HG03064 (cell line): ENCODE data around the gene F2R.
"Not testable (repeated sequence)": the region's sequence is repeated elsewhere in the genome, so short reads cannot be mapped to it uniquely, and the experiment has no call there.

Experiments
- ATAC-seq: cut with Tn5 transposase; IDR thresholded peaks from one replicate; pipeline ENCODE4 v1.9.1; 2021; ENCODE audit warnings: low read depth; ENCODE audit not compliant: unreplicated experiment

Gene F2R

GRCh38 chr5:76715736-76716455 lies at the start of gene F2R:
TSS of gene F2R (plus strand) at chr5:76716126. CDS start at chr5:76716308, 182 bp downstream.
- peak; percentile 72 for ATAC-seq

DNA sequence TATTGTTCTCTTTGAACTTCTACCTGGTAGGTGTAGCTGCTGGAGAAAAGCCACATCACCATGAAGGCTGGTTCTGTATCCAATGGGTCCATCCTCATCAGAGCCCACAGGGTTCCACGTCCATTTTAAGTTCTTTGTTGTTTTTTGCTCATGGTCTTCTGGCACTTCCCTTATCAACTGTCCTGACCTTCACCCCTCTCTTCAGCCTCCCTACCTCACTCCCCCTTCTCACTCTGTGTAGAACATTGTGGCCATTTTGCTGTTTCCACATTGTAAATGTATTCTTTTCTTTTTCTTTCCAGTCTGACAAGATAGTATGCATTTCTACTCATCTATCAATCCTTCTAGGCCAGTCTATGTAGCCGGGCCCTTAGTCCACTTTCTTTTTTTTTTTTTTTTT lies 48.4 kb upstream of the F2R start:
- ATAC-seq, result no peak

GRCh38 chr5:76669245-76669644 lies 46.7 kb upstream of the F2R start:
- no peak for ATAC-seq

- ATAC-seq, result no peak
These were observed 45.4 kb upstream of the F2R start for GRCh38 chr5:76670508-76670907.

GRCh38 chr5:76672242-76672641 lies 43.7 kb upstream of the F2R start:
- ATAC-seq, result no peak

DNA sequence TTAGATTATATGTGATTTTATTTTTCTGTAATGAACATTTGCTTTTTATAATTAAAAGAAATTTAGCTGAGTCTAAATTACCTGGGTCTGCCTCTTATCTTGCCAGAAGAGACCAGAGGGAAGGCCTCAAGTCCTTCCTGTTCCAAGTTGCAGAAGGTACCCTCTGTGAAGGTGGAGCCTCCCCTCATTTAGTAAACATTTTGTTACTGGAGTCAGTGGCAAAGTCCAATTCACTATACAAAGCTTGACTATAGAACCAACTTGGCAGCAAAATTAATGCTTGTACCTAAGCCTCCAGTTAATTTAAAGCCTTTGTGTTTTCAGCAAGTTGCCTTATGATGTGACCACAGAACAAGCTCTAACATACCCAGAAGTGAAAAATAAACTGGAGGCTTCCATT lies 42.8 kb upstream of the F2R start:
- ATAC-seq, result no peak

DNA sequence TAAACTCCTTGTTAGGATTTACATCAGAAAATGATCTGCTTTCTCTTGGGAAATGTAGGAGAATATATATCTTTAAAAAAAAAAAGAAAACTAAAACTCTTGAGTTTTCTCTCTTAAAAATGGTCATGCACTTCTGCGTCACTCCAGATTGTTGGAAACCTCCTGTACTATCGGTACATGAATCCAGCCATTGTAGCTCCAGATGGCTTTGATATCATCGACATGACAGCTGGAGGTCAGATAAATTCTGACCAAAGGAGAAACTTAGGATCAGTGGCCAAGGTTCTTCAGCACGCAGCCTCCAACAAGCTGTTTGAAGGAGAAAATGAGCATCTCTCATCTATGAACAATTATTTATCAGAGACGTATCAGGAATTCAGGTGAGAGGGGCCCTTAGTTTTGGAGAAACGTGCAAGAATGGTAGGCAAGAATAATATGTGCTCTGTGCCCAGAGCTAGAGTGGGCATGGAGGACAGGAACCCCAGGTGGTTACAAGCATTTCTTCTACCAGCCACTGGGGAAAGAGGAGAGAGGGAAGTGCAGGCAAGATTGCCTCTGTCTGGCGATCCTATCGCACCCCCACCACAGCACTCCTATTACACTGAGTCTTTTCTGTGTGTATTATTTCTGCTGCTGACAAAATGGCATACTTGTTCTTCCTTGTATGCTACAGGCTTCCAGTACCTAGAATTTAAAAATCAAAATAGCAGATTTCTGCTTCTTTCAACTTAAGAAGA lies 41.4 kb upstream of the F2R start:
- ATAC-seq, result no peak

GRCh38 chr5:76675364-76675763 lies 40.6 kb upstream of the F2R start:
- no peak for ATAC-seq

- no peak for ATAC-seq
These were observed 38.0 kb upstream of the F2R start for GRCh38 chr5:76677849-76678472.

DNA sequence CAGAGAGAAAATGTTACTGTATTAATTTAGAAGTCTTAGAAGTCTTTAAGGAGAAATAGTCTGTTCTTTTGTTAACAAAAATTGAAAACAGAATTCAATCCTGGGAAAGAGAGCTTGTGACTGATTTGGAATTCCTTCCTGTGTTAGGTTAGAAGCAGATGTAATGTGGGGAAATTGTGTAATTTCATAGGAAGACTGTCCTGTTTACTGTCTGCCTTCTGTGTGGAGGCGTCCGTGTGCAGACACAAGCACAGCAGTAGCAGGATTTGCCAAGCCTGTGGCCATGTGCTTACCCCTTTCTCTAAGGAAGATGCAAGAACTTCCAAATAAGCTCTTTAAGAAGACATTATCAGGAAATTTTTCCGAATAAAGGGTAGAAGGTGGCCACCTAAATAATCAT lies 36.7 kb upstream of the F2R start:
- ATAC-seq, result no peak

DNA sequence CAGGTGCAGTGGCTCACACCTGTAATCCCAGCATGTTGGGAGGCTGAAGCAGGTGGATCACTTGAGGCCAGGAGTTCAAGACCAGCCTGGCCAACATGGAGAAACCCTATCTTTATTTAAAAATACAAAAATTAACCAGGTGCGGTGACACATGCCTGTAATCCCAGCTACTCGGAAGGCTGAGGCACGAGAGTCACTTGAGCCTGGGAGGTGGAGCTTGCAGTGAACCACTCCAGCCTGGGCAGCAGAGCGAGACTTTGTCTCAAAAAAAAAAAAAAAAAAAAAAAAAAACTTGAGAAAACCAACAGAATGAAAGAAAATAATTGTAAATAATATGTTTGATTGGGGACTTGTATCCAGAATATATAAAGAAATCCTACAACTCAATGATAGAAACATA lies 35.1 kb upstream of the F2R start:
- not testable (repeated sequence) for ATAC-seq

DNA sequence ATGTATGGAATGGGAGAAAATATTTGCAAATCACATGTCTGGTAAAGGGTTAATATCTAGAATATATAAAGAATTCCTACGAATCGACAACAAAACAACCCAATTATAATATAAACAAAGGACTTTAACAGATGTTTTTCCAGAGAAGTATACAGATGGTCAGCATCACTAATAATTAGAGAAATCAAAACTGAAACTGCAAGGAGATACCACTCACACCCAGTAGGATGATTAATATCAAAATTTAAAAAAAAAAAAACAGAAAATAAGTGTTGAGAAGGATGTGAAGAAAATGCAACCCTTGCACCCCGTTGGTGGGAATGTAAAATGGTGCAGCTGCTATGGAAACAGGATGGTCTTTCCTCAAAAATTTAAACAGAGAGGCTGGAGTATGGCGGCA lies 34.6 kb upstream of the F2R start:
- no peak for ATAC-seq

- no peak for ATAC-seq
These were observed 33.5 kb upstream of the F2R start for GRCh38 chr5:76682387-76682786.

DNA sequence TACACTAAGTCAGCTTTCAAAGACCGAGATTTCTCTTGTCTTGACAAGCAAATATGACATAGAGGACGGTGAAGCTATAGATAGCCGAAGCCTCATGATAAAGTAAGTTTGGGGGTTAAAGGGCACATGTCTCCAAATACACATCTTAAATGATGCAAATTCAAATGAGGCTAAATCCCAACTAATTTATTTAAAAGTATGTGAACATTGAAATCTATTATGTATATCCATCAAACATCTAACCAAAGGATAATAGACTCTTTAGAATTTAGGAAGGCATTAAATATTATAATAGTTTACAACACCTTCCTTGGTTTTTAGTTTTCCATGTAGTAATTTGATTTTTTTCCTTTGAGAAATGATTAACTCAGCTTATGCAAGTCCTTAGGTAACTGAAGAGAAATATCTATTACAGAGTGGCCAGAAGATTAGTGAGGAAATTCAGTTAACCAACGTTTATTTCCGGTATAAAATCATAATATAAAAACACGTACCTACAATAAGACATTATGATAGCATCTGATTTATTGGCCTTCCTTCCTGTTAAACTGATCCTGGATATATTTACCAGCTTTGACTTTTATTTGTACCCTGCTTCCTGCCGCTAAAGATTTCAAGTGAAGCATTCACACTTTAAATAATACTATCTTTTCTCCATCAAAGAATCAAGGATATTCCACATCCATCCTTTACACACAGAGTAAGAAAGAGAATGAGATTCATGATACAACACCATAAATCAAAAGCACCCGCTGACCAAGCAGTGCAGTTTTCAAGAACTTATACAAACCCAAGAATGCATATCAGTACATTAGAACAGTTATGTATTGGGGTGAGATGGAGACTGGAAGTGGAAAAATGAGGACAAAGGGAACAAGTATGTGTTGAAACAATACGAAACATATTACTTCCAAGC lies 31.9 kb upstream of the F2R start:
- ATAC-seq, result no peak

DNA sequence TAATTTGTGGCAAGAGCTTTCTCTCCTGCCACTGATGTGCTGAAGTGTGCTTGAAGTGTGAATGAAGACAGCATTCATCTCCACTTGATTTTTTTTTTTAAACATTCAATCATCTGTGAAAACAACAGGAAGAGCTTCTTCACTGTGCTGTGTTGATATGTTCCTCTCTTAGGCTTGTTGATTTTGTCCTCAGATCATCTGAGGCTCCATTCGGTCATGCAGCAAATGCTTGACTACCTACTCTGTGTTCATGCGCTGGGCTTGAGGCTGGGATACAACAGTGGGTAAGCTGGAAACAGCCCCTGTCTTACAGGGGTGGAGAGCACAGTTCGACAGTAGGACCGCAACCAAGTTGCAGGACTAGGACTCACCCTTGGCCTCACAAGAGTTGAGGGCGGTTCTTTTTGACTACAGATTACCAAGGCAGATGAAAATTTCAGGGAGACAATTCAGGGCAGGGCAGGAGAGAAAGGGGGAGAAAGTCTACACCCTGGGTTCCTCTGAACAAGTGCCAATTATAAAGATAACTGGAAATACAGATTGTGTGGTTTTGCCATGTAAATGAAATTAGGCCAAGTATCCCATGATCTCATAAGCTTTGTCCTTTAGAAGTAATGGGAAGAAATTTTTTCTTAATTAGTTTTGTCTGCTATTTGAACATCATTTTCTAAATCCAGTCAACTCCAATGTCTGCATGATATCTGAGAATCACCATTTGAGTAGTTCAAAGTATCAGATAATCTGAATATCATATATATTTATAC lies 31.0 kb upstream of the F2R start:
- ATAC-seq, result no peak

GRCh38 chr5:76685704-76686103 lies 30.2 kb upstream of the F2R start:
- ATAC-seq, result no peak

DNA sequence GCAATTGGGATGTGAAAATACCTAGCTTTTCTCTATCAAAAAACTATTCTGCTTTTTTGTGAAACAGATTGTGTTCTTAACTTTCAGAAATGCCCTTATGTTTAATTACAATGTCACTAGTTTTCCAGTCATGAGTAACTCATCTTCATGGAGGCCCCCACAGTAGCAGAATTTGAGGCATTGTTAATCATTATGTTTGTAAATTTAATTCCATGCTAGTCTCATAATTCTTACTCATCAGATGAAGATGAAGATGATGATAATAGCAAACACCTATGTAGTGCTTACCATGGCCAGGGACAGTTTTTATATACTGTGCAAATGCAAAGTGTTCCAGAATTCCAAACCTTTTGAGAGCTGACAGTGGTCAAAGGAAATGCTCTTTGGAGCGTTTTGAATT lies 27.7 kb upstream of the F2R start:
- no peak for ATAC-seq

DNA sequence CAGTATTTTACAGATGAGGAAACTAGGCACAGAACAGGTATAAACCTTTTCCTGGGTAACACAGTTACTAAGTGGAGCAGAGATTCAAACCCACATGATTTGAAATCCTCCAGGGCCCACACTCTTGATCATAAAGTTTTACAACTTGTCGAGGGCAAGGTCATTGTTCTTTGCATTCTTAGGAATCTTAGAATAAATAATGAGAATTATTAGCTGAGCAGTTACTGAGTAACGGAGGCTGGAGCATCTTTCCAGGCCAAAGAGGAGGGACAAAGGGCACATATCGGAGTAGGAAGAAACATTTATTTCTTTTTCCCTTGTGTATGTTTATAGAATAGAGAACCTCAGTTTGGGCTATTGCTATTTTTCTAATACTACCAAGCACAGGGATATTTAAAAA lies 27.1 kb upstream of the F2R start:
- ATAC-seq, result no peak

- ATAC-seq, result no peak
These were observed 26.4 kb upstream of the F2R start for GRCh38 chr5:76689321-76690036.
